HG03095 (cell line): ENCODE data around the gene IDH3A.

Experiments
- ATAC-seq: cut with Tn5 transposase; IDR thresholded peaks from one replicate; pipeline ENCODE4 v1.9.1; 2021; ENCODE audit warnings: moderate library complexity; ENCODE audit not compliant: unreplicated experiment

Gene IDH3A

GRCh38 chr15:78201281-78202190 lies 52.4 kb downstream of the IDH3A start:
- ATAC-seq = no peak

DNA sequence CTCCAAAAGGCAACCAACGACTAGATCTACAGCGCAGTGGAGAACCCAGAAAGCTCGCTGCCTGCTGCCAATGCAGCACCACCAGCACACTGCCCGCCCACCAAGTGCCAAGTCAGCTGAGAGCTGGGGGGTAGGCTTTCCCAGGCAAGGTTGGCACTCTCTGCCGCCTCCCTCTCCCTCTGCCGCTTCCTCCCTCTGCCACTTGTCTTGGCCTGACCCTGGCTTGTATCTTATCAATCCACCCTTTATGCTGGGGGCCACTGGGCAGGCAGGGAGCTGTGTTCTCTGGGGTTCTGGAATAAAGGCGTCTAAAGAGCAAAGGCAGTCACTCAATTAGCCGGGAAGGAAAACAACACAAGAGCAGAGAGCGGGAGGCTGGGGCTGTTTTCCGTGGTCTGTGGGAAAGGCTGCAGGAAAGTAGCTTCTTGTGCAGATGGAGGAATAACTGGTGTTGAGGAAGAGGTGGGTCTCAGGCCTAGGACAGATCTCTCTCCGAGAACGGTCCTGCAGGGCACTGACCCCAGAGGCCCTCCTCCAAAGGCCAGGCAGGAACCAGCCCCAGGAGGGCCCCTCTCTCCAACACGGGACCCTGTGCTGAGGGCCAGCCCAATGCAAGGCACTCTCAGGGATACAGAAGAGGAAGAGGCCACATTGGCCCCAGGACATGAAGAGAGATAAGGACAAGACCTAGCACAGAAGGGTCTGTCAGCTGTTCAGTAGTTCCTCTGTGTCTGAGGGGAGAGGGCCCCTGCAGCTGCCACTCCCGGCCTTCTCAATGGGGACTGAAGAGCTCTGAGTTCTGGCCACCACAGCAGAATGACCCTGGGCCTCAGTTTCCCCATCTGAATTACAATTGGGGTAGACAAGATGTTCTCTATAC lies 54.4 kb downstream of the IDH3A start:
- no peak for ATAC-seq

DNA sequence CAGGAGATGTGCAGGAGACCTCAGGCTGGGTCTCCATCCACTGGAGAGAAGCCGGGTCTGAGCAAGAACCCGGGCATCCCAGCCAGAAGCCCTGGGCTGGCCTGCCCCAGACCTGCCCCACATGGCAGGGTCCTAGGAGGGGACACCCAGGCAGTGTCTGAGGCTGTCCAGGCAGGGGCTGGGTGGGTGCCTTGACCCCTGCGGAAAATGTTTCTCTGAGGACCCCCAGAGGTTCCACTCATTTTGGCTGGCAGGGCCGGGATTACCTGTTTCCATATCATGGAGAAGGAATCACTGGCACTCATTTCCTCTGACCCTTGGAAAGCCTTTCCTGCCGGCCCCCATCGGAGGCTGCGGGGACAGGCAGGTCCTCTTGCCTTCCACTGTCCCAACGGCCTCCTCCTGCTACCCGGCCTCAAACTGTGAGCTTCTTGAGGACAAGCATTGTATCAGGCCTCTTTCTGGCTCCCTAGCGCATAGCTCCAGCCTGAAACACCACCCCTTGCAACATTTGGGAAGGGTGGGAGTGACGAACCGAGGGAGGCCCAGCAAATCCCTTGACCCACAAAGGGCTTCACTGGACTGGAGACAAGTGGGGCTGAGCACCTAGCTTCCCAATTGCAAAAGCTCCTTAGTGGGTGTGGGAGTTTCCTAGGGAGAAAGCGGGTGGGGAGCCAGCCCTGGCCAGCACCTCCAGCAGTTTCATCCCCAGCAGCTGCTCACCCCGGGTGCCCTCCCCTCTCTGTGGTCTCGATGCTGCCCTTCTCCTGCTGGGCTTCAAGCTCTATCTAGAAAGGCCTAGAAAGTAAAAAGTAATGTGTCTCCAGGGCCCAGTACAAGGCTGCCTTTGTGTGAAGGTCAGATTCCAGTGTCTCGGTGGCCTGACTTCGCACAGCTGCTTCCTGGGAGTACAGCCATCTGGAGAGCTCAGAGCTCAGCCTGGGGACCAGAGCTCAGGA lies 55.5 kb downstream of the IDH3A start:
- no peak for ATAC-seq

- ATAC-seq = no peak
Measured at GRCh38 chr15:78205337-78205736, 56.2 kb downstream of the IDH3A start.

DNA sequence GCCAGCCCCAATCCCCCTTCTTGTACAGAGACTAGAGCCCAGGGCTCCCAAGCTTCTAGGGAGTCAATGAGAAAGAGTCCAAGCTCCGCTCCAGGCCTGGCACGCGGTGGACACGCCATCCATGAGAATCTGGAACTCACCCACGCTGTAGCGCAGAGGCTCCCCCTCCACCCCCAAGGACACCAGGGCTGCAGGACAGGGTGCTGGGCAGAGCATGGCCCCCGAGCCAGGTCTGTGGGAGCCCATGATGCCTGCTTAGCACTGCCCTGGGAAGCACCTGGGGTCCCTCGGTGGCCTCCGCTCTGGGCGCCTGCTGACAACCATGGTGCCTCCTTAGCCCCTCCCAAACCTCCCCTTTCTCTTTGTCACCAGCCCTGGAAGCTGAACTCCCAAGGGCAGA lies 56.7 kb downstream of the IDH3A start:
- no peak for ATAC-seq

GRCh38 chr15:78206326-78207109 lies 57.4 kb downstream of the IDH3A start:
- ATAC-seq = no peak

GRCh38 chr15:78207110-78207458 lies 57.9 kb downstream of the IDH3A start:
- ATAC-seq = no peak

DNA sequence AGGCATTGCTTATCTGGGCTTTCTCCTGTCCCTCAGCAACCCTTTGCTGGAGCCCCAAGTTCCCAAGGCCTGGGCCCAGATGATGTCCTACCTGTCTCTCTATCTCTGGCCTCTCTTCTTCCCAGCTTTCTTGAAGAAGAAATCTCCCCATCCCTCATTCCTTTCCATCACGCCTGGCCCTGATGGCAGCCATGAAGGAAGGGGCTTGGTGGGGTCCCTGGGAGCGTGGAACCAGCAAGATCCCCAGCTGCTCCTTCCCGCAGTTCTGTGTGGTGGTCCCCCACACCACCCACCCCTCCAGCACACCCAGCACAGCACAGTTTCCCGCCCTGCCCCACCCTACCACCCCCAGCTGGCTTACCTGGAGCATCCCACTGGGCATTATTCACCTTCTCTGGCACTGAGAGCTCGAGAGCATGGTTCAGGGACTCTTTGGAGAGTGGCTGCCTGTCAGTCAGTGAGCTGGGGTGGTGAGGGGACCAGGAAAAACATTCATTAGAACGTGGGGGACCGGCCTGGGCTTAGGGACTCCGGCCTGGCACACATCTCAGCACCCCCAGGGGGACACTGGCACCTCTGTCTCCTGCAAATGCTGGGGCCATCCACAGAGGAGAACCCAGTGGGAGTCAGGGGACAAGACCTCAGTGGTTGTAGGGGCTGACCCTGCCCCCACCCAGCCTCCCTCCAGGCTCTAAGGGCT lies 58.6 kb downstream of the IDH3A start:
- no peak for ATAC-seq

DNA sequence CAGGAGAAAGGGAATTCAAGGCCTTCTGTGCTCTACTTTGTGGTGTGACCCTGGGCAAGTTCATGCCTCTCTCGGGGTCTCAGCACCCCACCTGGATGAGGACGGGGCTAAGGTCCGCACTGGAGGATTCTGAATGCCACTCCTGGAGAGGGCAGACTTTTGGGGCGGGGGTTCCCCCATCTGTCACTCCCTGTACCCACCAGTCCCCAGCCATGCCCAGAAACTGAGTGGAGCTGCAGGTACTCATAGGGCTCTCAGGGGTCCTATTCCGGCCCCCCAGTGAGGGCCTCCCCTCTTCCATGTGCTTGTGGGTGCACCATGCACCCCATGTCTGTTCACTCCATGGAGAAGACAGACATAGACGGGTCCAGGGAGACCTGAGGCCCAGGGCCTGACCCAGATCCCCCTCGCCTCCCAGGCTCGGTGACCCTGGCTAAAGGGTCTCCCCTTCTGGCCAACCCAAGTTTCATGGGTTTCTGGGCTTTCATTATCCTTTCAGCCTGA lies 59.2 kb downstream of the IDH3A start:
- ATAC-seq = no peak

DNA sequence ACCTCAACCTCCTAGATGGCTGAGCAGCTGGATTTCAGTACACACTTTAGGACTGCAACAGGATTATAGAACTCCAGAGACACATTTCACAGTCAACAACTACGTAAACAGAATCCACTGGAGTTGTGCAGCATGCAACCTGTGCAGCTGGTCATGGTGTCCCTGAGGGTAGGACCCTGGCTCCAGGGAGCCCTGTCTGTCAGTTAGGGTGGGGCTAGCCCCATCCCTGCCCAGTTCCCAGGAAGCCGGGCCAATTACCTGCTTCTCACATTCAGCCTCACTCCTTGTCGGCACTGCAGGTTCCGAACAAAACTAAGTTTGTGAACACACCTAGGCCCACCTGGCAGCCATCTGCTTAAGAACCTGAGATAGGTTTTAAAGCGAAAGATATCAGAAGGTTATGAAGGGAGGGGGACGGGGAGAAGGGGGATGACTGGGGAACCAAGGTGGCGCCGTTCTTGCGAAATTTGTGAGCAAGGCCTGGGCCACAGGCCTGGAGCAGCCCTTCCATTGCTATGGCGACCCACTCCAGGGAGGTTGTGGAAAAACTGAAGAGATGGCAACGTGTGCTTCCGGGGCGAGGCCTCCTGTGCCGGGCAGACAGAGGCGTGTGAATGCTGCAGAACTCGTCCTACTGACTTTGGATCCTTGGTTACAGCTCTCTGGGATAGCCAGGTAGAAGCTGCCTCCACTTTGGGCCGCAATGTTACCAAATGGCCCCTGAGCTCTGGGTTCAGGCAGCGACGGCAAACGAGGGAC lies 59.9 kb downstream of the IDH3A start:
- no peak for ATAC-seq

DNA sequence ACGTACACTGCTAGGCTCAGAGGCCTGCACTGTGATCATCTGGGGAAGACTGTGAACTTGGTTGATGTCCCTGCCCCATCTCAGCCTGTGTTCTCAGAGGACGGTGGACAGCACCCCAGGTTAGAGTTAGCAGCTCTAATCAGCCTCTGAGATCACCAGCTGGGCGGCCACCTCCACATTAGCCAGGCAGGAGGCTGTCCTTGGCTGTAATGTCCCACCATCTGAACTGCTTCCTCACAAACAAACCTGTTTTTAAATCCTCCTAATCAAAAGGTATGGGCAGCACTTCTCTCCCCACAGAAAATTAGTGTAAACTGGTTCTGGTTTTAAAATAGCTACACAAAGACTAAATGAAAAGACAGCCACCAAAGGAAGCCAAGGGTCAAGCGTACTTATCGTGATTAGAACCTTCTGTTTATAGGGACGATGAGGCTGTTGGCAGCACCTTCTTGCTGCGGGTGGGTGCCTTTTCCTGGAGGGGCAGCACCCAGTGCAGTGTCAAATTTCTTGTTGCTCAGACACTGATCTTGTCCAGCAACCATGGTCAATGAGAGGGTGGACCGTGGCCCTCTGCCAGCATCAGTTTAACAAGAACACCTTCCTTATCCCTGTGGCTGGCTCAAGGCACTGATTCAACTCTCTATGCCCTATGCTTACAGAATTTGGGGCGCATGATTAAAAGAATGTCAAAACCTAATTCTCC lies 60.6 kb downstream of the IDH3A start:
- ATAC-seq = no peak

- ATAC-seq = no peak
Measured at GRCh38 chr15:78210349-78210717, 61.2 kb downstream of the IDH3A start.

DNA sequence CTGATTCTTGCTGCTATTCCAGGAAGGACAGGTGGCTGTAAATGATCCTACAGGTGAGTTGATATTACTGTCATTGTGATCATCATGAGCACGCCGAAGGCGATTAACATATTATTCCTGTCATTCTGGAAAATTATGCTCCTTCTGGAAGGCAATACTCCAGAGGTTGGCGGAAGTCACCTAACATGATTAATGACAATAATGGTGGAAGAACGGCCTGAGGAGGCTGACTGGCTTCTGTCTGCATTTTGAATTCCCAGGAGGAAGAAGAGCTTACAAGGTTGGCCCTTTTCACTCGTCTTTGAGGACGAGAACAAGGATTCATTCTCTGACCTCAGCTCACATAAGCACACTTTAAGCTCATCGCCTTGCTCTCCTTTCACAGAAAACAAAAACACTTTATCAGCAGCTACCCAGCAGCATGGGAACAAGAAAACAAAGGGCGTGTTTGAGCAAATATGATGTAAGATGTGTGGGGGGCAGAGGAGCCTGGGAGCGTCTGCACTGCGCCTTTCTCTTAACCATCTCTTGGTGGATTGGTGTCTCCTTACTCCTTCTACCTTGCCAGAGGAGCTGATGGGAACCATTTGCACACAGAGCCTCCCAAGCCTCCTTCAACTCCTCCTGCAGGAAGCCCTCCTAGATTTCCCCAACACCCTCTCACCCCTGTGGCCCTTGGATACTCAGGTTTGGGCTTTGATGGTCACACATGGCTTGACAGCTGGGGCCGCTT lies 62.2 kb downstream of the IDH3A start:
- no peak for ATAC-seq

GRCh38 chr15:78212008-78212407 lies 62.8 kb downstream of the IDH3A start:
- no peak for ATAC-seq

- ATAC-seq = no peak
Measured at GRCh38 chr15:78212546-78213424, 63.6 kb downstream of the IDH3A start.

DNA sequence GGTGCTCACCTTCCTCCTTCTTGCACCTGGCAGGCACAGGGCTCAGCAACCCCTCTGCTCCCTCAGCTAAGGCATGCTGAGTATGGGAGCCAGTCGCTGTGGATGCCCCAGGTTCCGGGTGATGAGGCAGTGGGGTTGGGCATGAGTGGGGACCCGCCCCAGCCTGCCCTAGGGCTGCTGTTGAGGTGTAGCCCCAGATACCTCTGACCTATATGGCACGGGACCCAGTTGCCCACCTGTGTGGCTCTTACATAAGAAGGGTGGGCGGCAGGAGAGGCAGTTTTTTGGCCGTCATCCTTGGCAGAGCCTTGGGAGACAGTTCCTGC lies 64.2 kb downstream of the IDH3A start:
- no peak for ATAC-seq

DNA sequence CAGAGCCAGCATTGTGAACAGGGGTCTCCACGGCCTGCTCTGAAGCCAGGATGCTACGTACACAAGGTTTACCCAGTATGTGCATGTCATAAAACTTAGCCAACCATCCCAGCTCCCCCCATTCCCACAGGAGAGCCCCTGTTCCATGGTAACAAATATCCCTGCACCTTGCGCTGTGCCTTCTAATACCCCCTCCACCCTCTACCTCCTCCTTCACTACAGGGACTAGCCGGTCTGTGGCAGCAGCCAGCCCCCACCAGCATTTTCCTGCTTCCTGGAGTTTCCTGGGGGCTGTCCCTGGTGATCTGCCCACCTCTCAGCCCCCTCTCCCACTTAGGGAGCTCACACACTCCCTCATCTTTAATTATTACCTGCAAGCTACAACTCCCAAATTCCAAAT lies 64.8 kb downstream of the IDH3A start:
- ATAC-seq = no peak
